ENCODE measurements around the gene DUSP9.

Gene DUSP9

GRCh38 chrX:153637121-153638040, 9.6 kb upstream of the DUSP9 start:
- DNase-seq (ENCODE audit: low read depth in 2 of 2): no peak

- DNase-seq (ENCODE audit: low read depth in 2 of 2): no peak
Observed at GRCh38 chrX:153638041-153638371, 9.0 kb upstream of the DUSP9 start.

- no peak for DNase-seq (ENCODE audit: low read depth in 2 of 2)
Observed at GRCh38 chrX:153638436-153639176, 8.4 kb upstream of the DUSP9 start.

GRCh38 chrX:153639177-153640044, 7.6 kb upstream of the DUSP9 start:
- DNase-seq (ENCODE audit: low read depth in 2 of 2): no peak

- DNase-seq (ENCODE audit: low read depth in 2 of 2): no peak
Observed at GRCh38 chrX:153640045-153640686, 6.8 kb upstream of the DUSP9 start.

GRCh38 chrX:153640736-153641575, 6.0 kb upstream of the DUSP9 start:
- DNase-seq (ENCODE audit: low read depth in 2 of 2): no peak

GRCh38 chrX:153641627-153642026, 5.4 kb upstream of the DUSP9 start:
- DNase-seq (ENCODE audit: low read depth in 2 of 2): no peak

- DNase-seq (ENCODE audit: low read depth in 2 of 2): no peak
Observed at GRCh38 chrX:153642051-153642654, 4.8 kb upstream of the DUSP9 start.

GRCh38 chrX:153642655-153643430, 4.2 kb upstream of the DUSP9 start:
- DNase-seq (ENCODE audit: low read depth in 2 of 2): no peak

- no peak for DNase-seq (ENCODE audit: low read depth in 2 of 2)
Observed at GRCh38 chrX:153643431-153644351, 3.3 kb upstream of the DUSP9 start.

GRCh38 chrX:153644356-153645125, 2.5 kb upstream of the DUSP9 start:
- DNase-seq (ENCODE audit: low read depth in 2 of 2): no peak

GRCh38 chrX:153645151-153645550, 1.9 kb upstream of the DUSP9 start:
- DNase-seq (ENCODE audit: low read depth in 2 of 2): no peak

GRCh38 chrX:153645921-153646488, 998 bp upstream of the DUSP9 start:
- DNase-seq (ENCODE audit: low read depth in 2 of 2): no peak

GRCh38 chrX:153647461-153648357, 706 bp downstream of the DUSP9 start:
- DNase-seq (ENCODE audit: low read depth in 2 of 2): no peak

- no peak for DNase-seq (ENCODE audit: low read depth in 2 of 2)
Observed at GRCh38 chrX:153648358-153649177, 1.6 kb downstream of the DUSP9 start.
